ENCODE data around the gene PCSK5.
"Not testable (repeated sequence)": the region's sequence is repeated elsewhere in the genome, so short reads cannot be mapped to it uniquely, and the experiment has no call there.

PCSK5 gene

GRCh38 chr9:75891277-75891741 lies 836 bp downstream of the PCSK5 start:
- no peak for DNase-seq

- DNase-seq, result no peak
Observed at GRCh38 chr9:75891771-75892215, 1.3 kb downstream of the PCSK5 start.

GRCh38 chr9:75892216-75892911 lies 1.9 kb downstream of the PCSK5 start:
- no peak for DNase-seq

DNA sequence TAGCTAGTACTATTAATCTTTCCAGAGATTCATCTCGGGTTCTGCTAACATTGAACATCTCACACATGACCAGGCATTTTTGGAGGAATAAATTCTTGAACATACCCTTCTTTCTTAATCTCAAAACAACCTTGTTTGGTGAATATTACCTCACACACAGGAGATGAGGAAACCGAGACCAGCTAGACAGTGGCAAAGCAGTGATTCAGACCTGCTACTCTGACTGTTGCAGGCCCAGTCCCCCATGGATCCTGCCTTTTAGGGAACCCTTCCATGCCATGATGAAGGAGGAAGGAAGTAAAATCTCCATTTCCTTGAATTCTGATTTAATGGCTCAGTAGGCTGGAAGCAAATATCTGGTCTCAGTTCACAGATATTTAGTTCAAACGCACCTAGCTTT lies 2.6 kb downstream of the PCSK5 start:
- DNase-seq, result no peak

DNA sequence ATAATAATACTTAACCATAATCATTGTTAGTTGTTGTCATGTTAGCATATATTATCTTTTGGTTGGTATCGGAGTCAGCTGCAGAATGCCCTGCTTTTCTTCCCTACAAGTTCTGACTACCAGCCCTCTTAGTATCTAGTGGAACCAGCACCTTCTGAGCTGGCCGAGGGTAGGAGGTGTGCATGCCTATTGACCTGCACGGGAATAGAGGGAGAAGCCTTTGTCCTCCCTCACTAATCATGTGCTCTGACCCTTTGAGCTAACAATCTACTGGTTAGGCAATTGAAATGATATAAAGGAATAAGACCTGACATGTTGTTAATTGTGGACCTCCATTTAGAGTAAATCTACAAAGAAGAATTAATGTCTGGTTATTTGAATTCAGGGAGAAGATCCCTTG lies 4.1 kb downstream of the PCSK5 start:
- no peak for DNase-seq

DNA sequence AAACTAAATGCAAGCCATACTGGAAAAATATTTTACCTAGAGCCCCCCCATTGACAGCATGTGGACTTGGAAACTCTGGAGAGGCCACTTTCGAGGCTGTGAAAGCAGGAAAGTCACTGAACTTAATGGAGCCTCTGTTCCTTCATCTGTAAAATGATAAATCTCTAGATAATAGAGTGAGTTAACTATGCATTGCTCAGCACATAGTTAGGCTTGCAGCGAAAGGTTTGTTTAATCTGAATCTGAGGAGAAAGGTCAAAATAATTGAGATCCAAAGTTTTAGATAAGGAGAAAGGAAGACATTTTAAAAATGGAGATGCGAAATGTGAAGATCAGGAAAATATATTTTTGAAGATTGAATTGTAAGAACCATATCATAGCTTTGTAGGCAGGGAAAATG lies 4.6 kb downstream of the PCSK5 start:
- no peak for DNase-seq

DNA sequence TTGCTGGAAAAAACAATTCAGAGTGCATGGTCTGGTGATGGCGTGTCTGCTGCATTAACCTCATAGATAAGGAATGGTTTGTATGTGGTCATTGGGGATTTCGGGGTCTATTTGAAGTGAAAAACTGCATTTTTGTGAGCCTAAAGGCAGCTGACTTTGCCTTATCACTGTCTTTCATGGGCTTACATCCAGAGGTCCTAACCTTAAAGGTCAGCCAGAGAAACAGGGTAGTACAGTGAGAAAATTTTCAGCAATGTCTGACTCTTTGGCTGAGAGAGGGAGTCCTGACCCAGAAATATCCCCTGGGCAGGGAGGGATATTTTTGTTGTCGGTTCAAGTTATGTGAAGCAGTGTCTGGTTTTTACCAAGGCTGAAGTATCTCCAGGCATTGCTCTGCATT lies 5.7 kb downstream of the PCSK5 start:
- no peak for DNase-seq

- DNase-seq, result not testable (repeated sequence)
Observed at GRCh38 chr9:75900893-75901524, 10.5 kb downstream of the PCSK5 start.

DNA sequence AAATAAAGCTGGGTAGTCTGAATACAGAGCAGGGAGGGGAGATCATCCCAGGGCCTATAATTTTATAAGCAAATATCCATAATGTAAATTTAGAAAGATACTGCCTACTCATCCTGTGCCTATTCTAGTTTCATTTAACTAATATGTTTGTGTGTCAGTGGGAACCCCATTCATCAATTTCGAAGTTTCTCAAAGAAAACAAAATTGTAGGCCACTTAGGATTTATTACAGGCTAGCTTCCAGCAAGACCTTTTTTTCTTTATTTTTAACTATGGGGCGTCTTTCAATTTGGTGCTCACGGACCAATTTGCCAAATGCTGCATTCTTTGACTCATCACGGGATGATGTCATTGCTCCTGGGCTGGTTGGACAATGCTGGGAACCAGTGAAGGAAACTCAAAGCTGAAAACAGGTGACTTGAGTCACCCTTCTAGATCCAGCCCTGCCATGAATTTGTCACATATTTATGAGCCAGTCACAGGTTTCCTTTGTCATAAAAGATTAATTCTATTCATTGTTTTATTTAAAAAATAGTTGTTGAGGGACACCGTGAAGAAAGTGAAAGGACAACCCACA lies 13.4 kb downstream of the PCSK5 start:
- no peak for DNase-seq

- no peak for DNase-seq
Observed at GRCh38 chr9:75904364-75904763, 13.9 kb downstream of the PCSK5 start.

DNA sequence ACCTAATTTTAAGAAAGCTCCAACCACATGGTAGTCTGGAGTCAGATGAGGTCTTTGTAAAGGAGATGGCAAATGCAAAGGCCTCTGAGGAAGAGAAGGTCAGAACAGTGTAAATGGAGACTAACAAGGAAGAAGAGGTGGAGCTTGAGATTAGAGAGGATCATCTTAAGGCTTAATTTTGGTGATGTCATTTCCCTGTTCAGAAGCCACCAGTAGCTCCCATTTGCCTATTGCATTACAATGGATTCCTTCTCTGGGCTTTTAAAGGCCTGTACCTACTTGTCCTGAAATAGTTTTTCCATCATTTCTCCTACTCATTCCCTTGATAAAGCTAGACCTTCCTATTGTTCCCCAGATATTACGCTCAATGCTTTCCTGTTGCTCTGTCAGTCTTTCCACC lies 16.1 kb downstream of the PCSK5 start:
- DNase-seq, result no peak

GRCh38 chr9:75907329-75907728 lies 16.9 kb downstream of the PCSK5 start:
- DNase-seq, result no peak

GRCh38 chr9:75907923-75908322 lies 17.4 kb downstream of the PCSK5 start:
- no peak for DNase-seq

- DNase-seq, result no peak
Observed at GRCh38 chr9:75909776-75910175, 19.3 kb downstream of the PCSK5 start.

DNA sequence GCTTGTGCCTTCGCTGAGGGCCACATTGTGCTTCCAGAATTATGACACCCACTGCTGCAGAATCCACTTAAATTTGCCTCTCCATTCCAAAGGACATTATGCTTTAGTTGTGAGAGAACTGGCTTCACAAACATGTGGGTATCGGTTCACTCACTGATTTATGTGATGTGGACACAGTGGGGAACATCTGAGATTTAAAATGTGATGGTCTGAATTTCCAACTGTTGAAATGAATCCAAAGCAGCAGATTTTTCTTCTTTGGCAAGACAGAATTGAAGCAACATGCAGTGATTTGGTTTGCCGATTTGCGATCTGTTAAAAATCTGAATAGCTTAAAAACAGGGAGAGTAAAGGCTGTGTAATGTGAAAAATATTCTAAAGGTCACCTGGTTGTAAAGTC lies 20.3 kb downstream of the PCSK5 start:
- no peak for DNase-seq

DNA sequence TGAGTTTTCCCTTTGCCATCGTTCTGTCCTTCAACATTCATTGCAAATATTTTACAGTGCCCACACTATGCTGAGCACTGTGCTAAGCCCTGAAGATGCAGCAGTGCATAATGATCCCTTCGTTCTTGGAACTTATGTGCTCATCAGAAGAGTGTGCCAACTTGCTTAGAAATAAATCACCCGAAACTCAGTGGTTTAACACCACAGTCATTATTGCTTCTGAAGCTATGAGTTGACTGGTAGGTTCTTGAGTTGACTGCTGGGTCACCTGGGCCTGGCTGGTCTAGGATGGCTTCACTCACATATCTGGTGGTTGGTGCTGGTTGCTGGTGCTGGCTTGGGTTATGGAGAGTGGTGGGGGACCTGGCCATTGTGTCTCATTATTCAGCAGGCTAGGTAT lies 20.9 kb downstream of the PCSK5 start:
- DNase-seq, result no peak

DNA sequence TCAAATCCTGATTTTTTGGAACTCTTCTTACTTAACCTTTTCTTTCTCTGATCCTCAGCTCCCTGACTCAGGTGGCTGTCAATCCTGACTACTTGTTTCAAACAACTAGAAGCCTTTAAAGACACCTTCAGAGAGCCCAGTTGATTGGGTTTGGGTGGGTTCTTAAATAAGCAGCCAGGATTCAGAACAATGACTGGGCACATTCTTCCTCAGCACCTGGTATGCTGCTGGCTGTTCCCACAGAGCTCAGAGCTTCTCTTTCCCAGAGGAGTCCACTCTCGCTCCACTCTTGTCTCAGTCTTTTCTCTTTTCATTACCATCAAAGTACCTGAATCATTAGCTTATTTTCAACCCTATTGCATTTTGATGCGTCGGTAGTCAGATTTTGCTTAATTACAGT lies 22.5 kb downstream of the PCSK5 start:
- DNase-seq, result no peak

- DNase-seq, result no peak
Observed at GRCh38 chr9:75914002-75914401, 23.5 kb downstream of the PCSK5 start.

DNA sequence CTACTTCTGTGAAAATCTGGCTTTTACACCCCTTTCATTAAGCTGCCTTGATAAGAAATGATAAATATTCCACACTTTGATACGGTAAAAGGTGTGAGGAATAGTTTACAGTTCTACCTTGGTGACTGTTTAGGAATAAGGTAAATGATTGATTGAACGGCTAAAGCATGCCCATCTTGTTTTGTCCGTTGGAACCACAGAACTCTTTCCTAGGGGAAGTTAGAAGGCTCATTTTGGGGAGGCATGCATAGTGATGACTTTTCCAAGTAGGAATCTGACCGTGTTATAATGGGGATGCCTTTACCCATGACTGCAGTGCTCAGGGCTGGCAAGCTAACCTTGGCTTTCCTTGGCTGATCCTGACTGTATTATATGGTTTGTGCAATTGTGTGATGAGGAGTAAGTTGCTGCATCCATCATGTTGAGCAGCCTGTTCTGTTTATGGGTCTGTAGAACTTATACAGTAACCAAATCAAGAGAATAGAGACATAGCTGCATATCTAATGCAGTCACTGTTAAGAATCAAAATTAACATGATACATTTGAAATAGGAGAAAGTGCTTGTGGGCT lies 24.5 kb downstream of the PCSK5 start:
- no peak for DNase-seq

GRCh38 chr9:75918154-75918553 lies 27.7 kb downstream of the PCSK5 start:
- no peak for DNase-seq

DNA sequence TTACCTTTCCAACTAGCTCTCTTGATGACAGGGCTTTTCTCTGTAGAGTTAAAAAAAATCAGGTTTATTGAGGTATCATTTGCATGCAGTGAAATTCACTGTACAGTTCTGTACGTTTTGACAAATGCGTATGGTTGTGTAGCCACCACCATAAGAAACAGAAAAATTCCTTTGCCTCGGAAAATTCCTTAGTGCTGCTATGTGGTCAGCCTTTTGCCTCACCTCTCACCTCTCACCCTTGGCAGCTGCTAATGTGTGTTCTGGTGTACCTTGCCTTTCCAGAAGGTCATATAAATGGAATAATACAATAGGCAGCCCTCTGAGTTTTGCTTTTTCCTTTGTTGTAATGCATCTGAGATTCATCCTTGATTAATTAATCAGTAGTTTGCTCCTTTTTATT lies 28.4 kb downstream of the PCSK5 start:
- DNase-seq, result no peak

- no peak for DNase-seq
Observed at GRCh38 chr9:75921391-75922127, 31.1 kb downstream of the PCSK5 start.

GRCh38 chr9:75926385-75926784 lies 35.9 kb downstream of the PCSK5 start:
- DNase-seq, result no peak
